GM23338 (cell line): ENCODE measurements around the gene RNF225. TPM values are rescaled to one million over a fixed set of nuclear protein-coding genes. Genes with fewer than 3 reads are reported as not detected.

Experiments
- ATAC-seq: fragments of 200-7000 bp; cut with Tn5 transposase; 3 replicates; pipeline ENCODE4 v1.9.1; 2020
- DNase-seq: peaks from one replicate; pipeline ENCODE4 v3.0.0-alpha.2; 2015; ENCODE audit warnings: low spot score
- H2AFZ ChIP-seq: fragments of 200-600 bp; sonication (generic); 2 replicates; pipeline ENCODE4 v1.8.0; 2016; ENCODE audit warnings: antibody characterized with exemption, mild to moderate bottlenecking, moderate library complexity
- H3F3A ChIP-seq: fragments of 200-600 bp; sonication (generic); replicated peaks from 2 replicates; pipeline ENCODE4 v1.8.0; 2017; ENCODE audit warnings: antibody characterized with exemption, mixed run types, low read depth
- H3K27ac ChIP-seq: fragments of 200-600 bp; sonication (generic); 2 replicates; pipeline ENCODE4 v1.6.1; 2016; ENCODE audit warnings: low read depth
- H3K27me3 ChIP-seq: fragments of 200-600 bp; sonication (generic); 2 replicates; pipeline ENCODE4 v1.8.0; 2016; ENCODE audit warnings: mild to moderate bottlenecking, mixed run types, moderate library complexity; ENCODE audit not compliant: insufficient read depth
- H3K36me3 ChIP-seq: fragments of 200-600 bp; sonication (generic); 2 replicates; pipeline ENCODE4 v1.8.0; 2016; ENCODE audit warnings: mild to moderate bottlenecking; ENCODE audit not compliant: insufficient read depth
- H3K4me1 ChIP-seq: fragments of 200-600 bp; sonication (generic); 2 replicates; pipeline ENCODE4 v1.8.0; 2016; ENCODE audit warnings: mild to moderate bottlenecking, moderate library complexity; ENCODE audit not compliant: insufficient read depth
- H3K4me2 ChIP-seq: fragments of 200-600 bp; sonication (generic); 2 replicates; pipeline ENCODE4 v1.7.1; 2017; ENCODE audit warnings: mixed run types
- H3K4me3 ChIP-seq: fragments of 200-600 bp; sonication (generic); 2 replicates; pipeline ENCODE4 v1.6.1; 2016; ENCODE audit warnings: mixed run types
- H3K79me2 ChIP-seq: fragments of 200-600 bp; sonication (generic); replicated peaks from 2 replicates; pipeline ENCODE4 v1.8.0; 2017; ENCODE audit warnings: mild to moderate bottlenecking; ENCODE audit not compliant: insufficient read depth
- H3K9me2 ChIP-seq: fragments of 200-600 bp; sonication (generic); 2 replicates; pipeline ENCODE4 v1.8.0; 2017; ENCODE audit not compliant: insufficient read depth
- H4K20me1 ChIP-seq: fragments of 200-600 bp; sonication (generic); replicated peaks from 2 replicates; pipeline ENCODE4 v1.8.0; 2017; ENCODE audit warnings: mild to moderate bottlenecking; ENCODE audit not compliant: insufficient read depth
- H3K27ac Mint-ChIP-seq: 2 replicates; pipeline ENCODE4 v1.8.0; 2020; ENCODE audit warnings: inconsistent platforms, mild to moderate bottlenecking, moderate library complexity, mixed read lengths
- H3K27me3 Mint-ChIP-seq: 3 replicates; pipeline ENCODE4 v1.8.0; 2022; ENCODE audit warnings: low read depth, mild to moderate bottlenecking, moderate library complexity, mixed read lengths, inconsistent platforms; ENCODE audit not compliant: insufficient read depth, poor library complexity
- H3K36me3 Mint-ChIP-seq: 3 replicates; pipeline ENCODE4 v1.8.0; 2021; ENCODE audit warnings: low read depth, mild to moderate bottlenecking, inconsistent platforms, moderate library complexity, mixed read lengths
- H3K4me1 Mint-ChIP-seq: 3 replicates; pipeline ENCODE4 v1.8.0; 2020; ENCODE audit warnings: mild to moderate bottlenecking, inconsistent platforms, mixed read lengths
- H3K4me3 Mint-ChIP-seq: 3 replicates; pipeline ENCODE4 v1.8.0; 2021; ENCODE audit warnings: moderate library complexity, mild to moderate bottlenecking, inconsistent platforms, mixed read lengths
- H3K9me3 Mint-ChIP-seq: 3 replicates; pipeline ENCODE4 v1.8.0; 2020; ENCODE audit warnings: moderate library complexity, mild to moderate bottlenecking, inconsistent platforms, mixed read lengths
- CREB1 ChIP-seq: fragments of 250-450 bp; sonication (Bioruptor Pico); IDR thresholded peaks from 2 replicates; pipeline ENCODE4 v1.5.0; 2020; ENCODE audit warnings: low read depth, mild to moderate bottlenecking, moderate library complexity
- CTCF ChIP-seq, 2 experiments: fragments of 200-600 bp in 1 of 2; sonication (generic) in 1 of 2; conservative IDR thresholded peaks; 2 replicates each; pipeline versions ENCODE4 v1.5.1 to v1.6.1; 2016 to 2017; ENCODE audit warnings: antibody characterized with exemption in 2 of 2, low read depth in 2 of 2, mild to moderate bottlenecking in 2 of 2, moderate library complexity in 1 of 2
- ETS1 ChIP-seq: IDR thresholded peaks from 2 replicates; pipeline ENCODE4 v1.6.1; 2016; ENCODE audit warnings: antibody characterized with exemption
- EZH2 ChIP-seq: fragments of 200-600 bp; sonication (generic); IDR thresholded peaks from one replicate; pipeline ENCODE4 v1.8.0; 2017; ENCODE audit warnings: antibody characterized with exemption, mild to moderate bottlenecking, low read depth; ENCODE audit not compliant: unreplicated experiment
- EZH2phosphoT487 ChIP-seq: fragments of 200-600 bp; sonication (generic); IDR thresholded peaks from one replicate; pipeline ENCODE4 v1.8.1; 2018; ENCODE audit warnings: antibody characterized with exemption; ENCODE audit not compliant: unreplicated experiment
- JUNB ChIP-seq: IDR thresholded peaks from one replicate; pipeline ENCODE4 v1.6.1; 2016; ENCODE audit warnings: antibody characterized with exemption; ENCODE audit not compliant: unreplicated experiment
- NANOG ChIP-seq: IDR thresholded peaks from 2 replicates; pipeline ENCODE4 v1.6.1; 2016; ENCODE audit warnings: antibody characterized with exemption, borderline replicate concordance
- POLR2AphosphoS5 ChIP-seq: IDR thresholded peaks from 2 replicates; pipeline ENCODE4 v1.6.1; 2016; ENCODE audit warnings: antibody characterized with exemption, low read depth
- STAT1 ChIP-seq: IDR thresholded peaks from one replicate; pipeline ENCODE4 v1.6.1; 2016; ENCODE audit warnings: antibody characterized with exemption; ENCODE audit not compliant: unreplicated experiment
- ZNF114 ChIP-seq: fragments of 250-450 bp; sonication (Bioruptor Pico); IDR thresholded peaks from 2 replicates; pipeline ENCODE4 v1.5.0; 2020; ENCODE audit warnings: mild to moderate bottlenecking, moderate library complexity
- ZNF331 ChIP-seq: fragments of 250-450 bp; sonication (Bioruptor Pico); IDR thresholded peaks from 2 replicates; pipeline ENCODE4 v1.5.0; 2020; ENCODE audit warnings: low read depth, mild to moderate bottlenecking, moderate library complexity
- polyA plus RNA-seq: library from polyadenylated mRNA; unstranded; fragments of >200 nt; fragmentation: Nextera tagmentation; extraction: Ambion mirVana; gene quantifications from 2 replicates; pipeline ENCODE4 v1.2.1, GENCODE V29; 2016
- total RNA-seq: library from RNA; depleted of rRNA; stranded (reverse); fragments of >200 nt; shearing (Covaris generic); gene quantifications from 2 replicates; pipeline ENCODE4 v1.2.3, GENCODE V29; 2014
- TF ChIP-seq, protein P1 (sequence below): IDR thresholded peaks from one replicate; pipeline ENCODE4 v1.6.1; 2018; ENCODE audit warnings: antibody characterized with exemption; ENCODE audit not compliant: unreplicated experiment

RNF225 gene
- total and polyA plus RNA-seq, 2 experiments from 2014 or later = 0.87 TPM; not detected in 1

GRCh38 chr19:58416604-58417003 lies 21.1 kb downstream of the RNF225 start:
- Histone ChIP-seq H2AFZ (no peak overlapping the region), H3K9me2 (no peaks in the 10 kb centered on the region), H3K27ac (no peak overlapping the region), H3K4me2 (no peak overlapping the region), H3K4me3 (no peak overlapping the region), H4K20me1 (no peaks in the 10 kb centered on the region), H3K36me3 (no peaks in the 10 kb centered on the region; the same call in 1 of the 2 replicates), H3K79me2 (no peaks in the 10 kb centered on the region), H3K4me1 (no peaks in the 10 kb centered on the region), H3F3A (no peaks in the 10 kb centered on the region), H3K27me3 (no peaks in the 10 kb centered on the region)
- ATAC-seq = no peak
- Mint-ChIP-seq H3K36me3 (peaks cover 36% of the 10 kb centered on the region), H3K9me3 (peaks cover 3% of the 10 kb centered on the region; the same call in 2 of the 3 replicates), H3K27me3 (no peaks in the 10 kb centered on the region), H3K27ac (no peak overlapping the region), H3K4me1 (no peaks in the 10 kb centered on the region), H3K4me3 (no peak overlapping the region)
- no peak for TF ChIP-seq EZH2phosphoT487
- DNase-seq = no peak

- Histone ChIP-seq H3K79me2 (no peaks in the 10 kb centered on the region), H3K9me2 (no peaks in the 10 kb centered on the region), H3K27me3 (no peaks in the 10 kb centered on the region), H3K27ac (no peak overlapping the region), H3K4me2 (no peak overlapping the region), H3F3A (no peaks in the 10 kb centered on the region), H3K4me1 (no peaks in the 10 kb centered on the region), H4K20me1 (no peaks in the 10 kb centered on the region), H2AFZ (no peak overlapping the region), H3K4me3 (no peak overlapping the region), H3K36me3 (no peaks in the 10 kb centered on the region; the same call in 1 of the 2 replicates)
- peaks cover 3% of the 10 kb centered on the region; the same call in 2 of the 3 replicates for H3K9me3 Mint-ChIP-seq
- H3K27me3 Mint-ChIP-seq = no peaks in the 10 kb centered on the region
- H3K36me3 Mint-ChIP-seq = peaks cover 36% of the 10 kb centered on the region
- ATAC-seq (no peak), DNase-seq (no peak)
- H3K4me3 Mint-ChIP-seq = no peak overlapping the region
- no peak overlapping the region for H3K27ac Mint-ChIP-seq
- no peaks in the 10 kb centered on the region for H3K4me1 Mint-ChIP-seq
- TF ChIP-seq ZNF331 (CRISPR knock-in tag) (no peak), STAT1 (no peak), NANOG (no peak), ETS1 (no peak), POLR2AphosphoS5 (no peak)
Measured at GRCh38 chr19:58417071-58417470, 21.6 kb downstream of the RNF225 start.

DNA sequence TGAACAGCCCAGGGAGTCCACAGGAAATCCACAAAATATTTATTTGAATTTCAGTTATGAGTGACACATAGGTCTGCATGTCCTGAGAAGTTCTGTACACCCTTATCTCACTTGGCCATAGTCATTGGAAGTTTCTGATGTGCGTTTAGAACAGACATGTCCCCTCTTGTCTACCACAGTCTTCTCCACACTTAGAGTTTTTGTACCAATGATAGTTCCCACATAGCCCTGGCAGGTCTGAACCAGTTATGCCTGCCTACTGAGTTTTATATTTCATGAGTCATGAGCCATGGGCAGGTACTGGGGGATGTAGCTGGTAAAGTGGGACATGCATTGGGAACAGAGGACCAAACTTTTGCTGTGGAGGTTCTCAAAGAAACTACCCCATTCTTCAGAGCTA lies 33.2 kb downstream of the RNF225 start:
- H3K4me1 Mint-ChIP-seq = no peaks in the 10 kb centered on the region
- no peaks in the 10 kb centered on the region for H3K79me2 ChIP-seq
- H3K9me2 ChIP-seq = no peaks in the 10 kb centered on the region
- no peaks in the 10 kb centered on the region for H4K20me1 ChIP-seq
- no peak for ATAC-seq
- H3K4me3 Mint-ChIP-seq = no peak overlapping the region
- no peak for DNase-seq
- peaks cover 44% of the 10 kb centered on the region for H3K36me3 Mint-ChIP-seq
- no peak overlapping the region for H3K4me3 ChIP-seq
- no peak overlapping the region for H3K4me2 ChIP-seq
- TF ChIP-seq CREB1 (CRISPR knock-in tag) = no peak
- no peak for TF ChIP-seq ETS1
- TF ChIP-seq EZH2phosphoT487 = no peak
- no peak for TF ChIP-seq JUNB
- TF ChIP-seq, protein P1, sequence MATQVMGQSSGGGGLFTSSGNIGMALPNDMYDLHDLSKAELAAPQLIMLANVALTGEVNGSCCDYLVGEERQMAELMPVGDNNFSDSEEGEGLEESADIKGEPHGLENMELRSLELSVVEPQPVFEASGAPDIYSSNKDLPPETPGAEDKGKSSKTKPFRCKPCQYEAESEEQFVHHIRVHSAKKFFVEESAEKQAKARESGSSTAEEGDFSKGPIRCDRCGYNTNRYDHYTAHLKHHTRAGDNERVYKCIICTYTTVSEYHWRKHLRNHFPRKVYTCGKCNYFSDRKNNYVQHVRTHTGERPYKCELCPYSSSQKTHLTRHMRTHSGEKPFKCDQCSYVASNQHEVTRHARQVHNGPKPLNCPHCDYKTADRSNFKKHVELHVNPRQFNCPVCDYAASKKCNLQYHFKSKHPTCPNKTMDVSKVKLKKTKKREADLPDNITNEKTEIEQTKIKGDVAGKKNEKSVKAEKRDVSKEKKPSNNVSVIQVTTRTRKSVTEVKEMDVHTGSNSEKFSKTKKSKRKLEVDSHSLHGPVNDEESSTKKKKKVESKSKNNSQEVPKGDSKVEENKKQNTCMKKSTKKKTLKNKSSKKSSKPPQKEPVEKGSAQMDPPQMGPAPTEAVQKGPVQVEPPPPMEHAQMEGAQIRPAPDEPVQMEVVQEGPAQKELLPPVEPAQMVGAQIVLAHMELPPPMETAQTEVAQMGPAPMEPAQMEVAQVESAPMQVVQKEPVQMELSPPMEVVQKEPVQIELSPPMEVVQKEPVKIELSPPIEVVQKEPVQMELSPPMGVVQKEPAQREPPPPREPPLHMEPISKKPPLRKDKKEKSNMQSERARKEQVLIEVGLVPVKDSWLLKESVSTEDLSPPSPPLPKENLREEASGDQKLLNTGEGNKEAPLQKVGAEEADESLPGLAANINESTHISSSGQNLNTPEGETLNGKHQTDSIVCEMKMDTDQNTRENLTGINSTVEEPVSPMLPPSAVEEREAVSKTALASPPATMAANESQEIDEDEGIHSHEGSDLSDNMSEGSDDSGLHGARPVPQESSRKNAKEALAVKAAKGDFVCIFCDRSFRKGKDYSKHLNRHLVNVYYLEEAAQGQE = no peak
- TF ChIP-seq ZNF114 = no peak
- no peak for TF ChIP-seq NANOG
- TF ChIP-seq ZNF331 (CRISPR knock-in tag) = no peak
- no peak for TF ChIP-seq CTCF (conservative IDR thresholded peaks at IDR 0.05; ENCODE audit: low read depth in 2 of 2)
- TF ChIP-seq EZH2 = no peak
- H3K36me3 ChIP-seq = peaks cover 29% of the 10 kb centered on the region
- peaks cover 83% of the 10 kb centered on the region for H3K9me3 Mint-ChIP-seq
- H3K27ac ChIP-seq = no peak overlapping the region
- peaks cover 7% of the 10 kb centered on the region for H3F3A ChIP-seq
- no peaks in the 10 kb centered on the region for H3K27me3 Mint-ChIP-seq
- H3K27me3 ChIP-seq = no peaks in the 10 kb centered on the region
- no peaks in the 10 kb centered on the region for H3K4me1 ChIP-seq
- no peak overlapping the region for H2AFZ ChIP-seq
- H3K27ac Mint-ChIP-seq = no peak overlapping the region
